Esophagus muscularis mucosa (tissue), 3 donors: Measurements from ENCODE around the gene APOL6.

Experiments
- CTCF ChIP-seq, 3 experiments: fragments of 200-600 bp in 2 of 3; fragments of 450-650 bp in 1 of 3; sonication (generic) in 2 of 3; IDR thresholded peaks; one replicate each; pipeline ENCODE4 v1.5.1; 2017 to 2019; ENCODE audit warnings: antibody characterized with exemption in 3 of 3, mild to moderate bottlenecking in 2 of 3, moderate library complexity in 1 of 3
- POLR2A ChIP-seq: fragments of 450-650 bp; IDR thresholded peaks from one replicate; pipeline ENCODE4 v1.6.1; 2017; ENCODE audit warnings: antibody characterized with exemption, moderate library complexity, mild to moderate bottlenecking, low read depth

DNA sequence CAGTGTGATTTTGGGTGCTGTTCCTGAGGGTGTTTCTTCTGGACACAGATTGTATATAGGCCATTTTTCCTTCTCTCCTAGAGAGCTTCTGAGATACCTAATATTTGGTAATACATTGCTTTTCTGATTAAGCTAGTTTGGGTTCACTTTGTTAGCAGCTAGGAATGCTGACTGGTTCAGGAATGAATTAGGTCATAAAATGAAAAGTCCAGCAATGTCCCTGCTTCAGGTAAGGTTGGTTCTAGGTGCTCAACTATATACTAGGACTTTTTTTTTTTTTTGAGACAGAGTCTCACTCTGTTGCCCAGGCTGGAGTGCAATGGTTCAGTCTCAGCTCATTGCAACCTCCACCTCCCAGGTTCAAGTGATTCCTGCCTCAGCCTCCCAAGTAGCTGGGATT is 36.5 kb downstream of the APOL6 start:
- no peak for TF ChIP-seq CTCF (IDR thresholded peaks at IDR 0.05)
- no peak for TF ChIP-seq POLR2A
